Measurements from ENCODE around the gene XPO4.

GRCh38 chr13:20774746-20775145 is 127.8 kb downstream of the XPO4 start:
- TF ChIP-seq CTCF (IDR thresholded peaks at IDR 0.05) (no peak), POLR2A (IDR thresholded peaks at IDR 0.05) (no peak)

All from body of pancreas (tissue), 4 donors.